H4 (cell line): ENCODE data around the gene SNED1. TPM values are rescaled to one million over a fixed set of nuclear protein-coding genes. Genes with fewer than 3 reads are reported as not detected.
"Not testable (repeated sequence)": the region's sequence is repeated elsewhere in the genome, so short reads cannot be mapped to it uniquely, and the experiment has no call there.

Experiments
- DNase-seq: peaks from one replicate; pipeline ENCODE4 v3.0.0-alpha.2; 2015; ENCODE audit warnings: low spot score
- total RNA-seq: library from RNA; depleted of rRNA; stranded (reverse); fragments of >200 nt; shearing (Covaris generic); gene quantifications from 2 replicates; pipeline ENCODE4 v1.2.3, GENCODE V29; 2014

SNED1 gene
- total RNA-seq, 1 experiment from 2014 or later, result 1.7 TPM

GRCh38 chr2:240972636-240973521 is 25.5 kb upstream of the SNED1 start:
- DNase-seq, result no peak

GRCh38 chr2:240974771-240975572 is 23.4 kb upstream of the SNED1 start:
- peak; percentile 47 for DNase-seq

GRCh38 chr2:240975903-240976302 is 22.5 kb upstream of the SNED1 start:
- DNase-seq, result not testable (repeated sequence)

- DNase-seq, result no peak
These were observed 17.1 kb upstream of the SNED1 start for GRCh38 chr2:240981280-240981679.

DNA sequence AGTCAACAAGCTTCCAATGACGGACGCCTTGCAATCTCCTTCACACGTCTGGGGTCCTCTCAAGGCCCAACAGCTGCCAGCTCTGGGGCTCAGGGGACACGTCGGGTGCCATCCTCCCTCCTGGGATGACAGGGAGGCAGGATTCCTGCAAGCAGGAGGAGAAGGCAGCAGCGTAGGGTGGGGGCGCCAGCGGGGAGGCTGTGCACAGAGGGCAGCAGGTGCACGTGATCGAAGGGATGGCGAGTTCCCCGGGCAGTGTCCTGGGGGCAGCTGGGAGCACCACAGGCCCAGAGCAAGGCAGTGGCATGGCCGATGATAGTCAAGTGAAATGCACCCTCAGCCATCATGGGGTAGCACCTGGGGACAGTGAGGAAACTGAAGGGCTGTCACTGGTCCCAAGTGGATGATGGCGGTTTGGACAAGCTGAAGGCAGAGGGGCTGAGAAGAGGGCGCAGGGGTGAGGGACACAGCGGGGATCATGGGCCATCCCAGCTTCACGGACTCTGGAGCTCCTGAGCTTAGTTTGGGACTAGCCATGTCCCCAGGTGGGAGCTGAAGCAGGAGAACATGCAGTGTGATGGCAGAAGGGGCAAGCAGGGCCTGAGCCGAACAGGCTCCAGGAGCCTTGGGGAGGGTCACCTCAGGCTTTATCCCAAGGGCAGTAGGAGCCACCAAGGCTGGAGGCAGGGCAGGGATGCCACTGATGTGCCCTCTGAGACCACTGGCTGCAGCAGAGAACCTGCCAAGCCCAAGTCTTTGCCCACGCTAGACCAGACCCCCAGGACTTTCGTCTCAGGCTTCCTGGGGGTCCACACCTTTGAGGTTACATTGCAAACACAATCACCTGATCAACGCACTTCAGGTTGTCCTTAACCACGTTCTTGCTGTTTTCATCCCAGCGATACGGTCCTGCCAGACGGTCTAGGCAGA is 16.3 kb upstream of the SNED1 start:
- DNase-seq, result no peak

DNA sequence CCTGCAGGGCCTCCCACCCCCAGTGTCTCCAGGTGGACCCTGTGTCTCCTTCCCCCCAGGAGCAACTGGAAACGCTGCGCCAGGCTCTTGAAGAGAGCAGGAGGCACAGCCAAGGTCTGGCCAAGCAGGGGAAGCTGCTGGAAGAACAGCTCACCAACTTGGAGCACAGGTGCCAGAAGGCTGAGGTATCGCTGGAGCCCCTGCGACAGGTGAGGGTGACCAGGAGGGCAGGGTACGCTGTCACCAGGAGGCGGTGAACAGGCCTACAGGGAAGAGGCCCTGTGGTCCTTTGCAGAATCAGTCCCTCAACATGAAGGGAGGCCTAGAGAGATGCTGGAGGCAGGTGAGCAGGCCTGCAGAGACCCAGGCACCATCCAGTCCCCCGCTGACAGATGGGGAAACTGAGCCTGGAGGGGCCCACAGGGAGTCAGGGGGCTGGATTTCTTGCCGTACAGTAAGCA is 15.6 kb upstream of the SNED1 start:
- no peak for DNase-seq

- no peak for DNase-seq
These were observed 14.9 kb upstream of the SNED1 start for GRCh38 chr2:240983361-240983995.

DNA sequence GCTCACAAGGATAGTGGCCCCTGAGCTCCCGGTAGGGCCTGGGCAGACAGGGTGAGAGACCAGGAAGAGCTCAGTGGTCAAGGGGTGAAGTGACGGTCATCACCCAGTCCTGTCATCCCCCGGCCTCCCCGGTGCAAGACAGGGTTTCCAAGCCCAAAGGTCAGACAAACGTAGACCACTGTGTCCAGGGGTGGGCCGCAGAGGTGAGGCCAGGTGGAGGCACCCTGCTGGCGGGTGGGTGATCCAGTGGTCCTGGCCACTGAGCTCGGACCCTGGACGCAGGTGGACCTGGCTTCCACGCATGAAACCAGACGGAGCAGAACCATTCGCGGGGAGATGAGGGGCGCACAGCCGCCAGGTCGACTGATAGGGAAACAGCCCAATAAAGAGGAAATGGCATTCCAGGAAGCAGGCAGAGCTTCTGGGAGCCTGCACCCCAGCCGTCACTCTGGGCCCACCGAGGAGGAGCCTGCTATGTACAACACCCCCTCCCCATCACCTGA is 14.4 kb upstream of the SNED1 start:
- DNase-seq, result no peak

DNA sequence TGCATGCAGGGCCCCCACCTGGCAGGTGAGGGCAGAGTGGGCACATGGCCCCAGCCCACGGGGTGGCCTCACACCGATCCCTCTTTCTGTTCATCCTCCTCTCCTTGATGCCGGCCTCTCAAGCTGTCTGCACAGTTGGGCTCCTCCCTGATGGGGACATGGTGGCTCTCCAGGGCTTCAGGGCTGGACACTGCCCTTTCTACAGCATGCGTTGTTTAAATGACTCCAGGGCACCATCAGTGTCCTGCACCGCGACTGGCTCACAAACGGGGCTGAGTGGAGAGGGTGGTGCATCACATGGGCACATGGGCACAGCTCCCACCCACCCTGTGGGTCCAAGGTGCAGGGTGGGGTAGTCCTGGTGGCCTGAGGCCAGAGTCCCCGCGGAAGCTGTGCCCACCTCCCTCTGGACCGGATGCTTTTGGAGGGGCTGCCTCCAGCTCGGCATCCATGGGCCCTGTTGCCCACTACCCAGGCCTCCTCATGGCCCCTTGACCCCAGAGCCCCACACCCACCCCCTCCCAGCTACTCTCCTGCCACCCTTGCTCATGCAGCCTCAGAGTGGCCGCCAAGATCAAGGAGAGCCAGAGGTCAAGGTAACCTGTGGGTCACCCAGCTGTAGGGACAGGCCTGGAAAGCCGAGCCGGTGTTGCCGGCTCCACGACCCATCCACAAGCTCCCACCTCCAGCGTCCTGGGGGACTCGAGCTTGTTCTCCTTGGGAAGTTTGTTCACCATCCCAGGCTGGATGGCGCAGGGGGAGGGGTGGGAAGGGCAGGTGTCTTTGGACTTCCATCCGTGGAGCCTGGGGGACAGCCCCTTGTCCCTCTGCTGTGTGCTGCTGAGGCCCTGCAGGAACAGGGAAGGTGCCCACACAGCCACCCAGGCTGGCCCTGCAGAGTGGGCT is 12.3 kb upstream of the SNED1 start:
- DNase-seq, result no peak

DNA sequence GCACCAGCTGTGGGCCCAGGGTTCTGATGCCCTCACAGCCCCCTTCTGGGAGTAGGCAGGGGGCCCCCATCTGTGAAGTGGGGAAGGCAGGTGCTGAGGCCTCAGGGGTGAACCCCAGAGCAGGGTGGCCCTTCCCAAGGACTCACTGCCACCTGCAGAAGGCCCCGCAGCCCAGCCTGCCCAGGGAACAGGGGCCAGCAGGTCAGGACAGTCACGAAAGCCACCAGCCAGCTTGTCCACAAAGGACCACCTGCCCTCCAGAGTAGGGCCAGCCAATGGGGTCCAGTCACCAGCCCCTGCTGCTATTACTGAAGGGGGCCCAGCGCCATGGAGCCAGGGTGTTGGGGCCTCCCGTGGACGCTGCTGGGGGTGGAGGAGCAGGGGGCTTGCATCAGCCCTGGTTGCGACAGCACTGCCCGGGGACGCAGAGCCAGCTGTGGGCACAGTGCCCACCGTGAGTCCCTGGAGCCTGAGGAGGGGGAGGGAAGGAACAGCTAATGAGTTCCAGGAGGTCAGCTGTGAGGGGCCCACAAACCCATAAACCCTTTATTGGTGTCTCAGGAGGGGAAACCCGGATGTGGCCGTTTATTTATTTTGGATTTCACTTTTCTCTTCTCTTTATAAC is 11.5 kb upstream of the SNED1 start:
- peak; percentile 86 for DNase-seq

GRCh38 chr2:240987588-240987987 is 10.8 kb upstream of the SNED1 start:
- DNase-seq, result no peak

DNA sequence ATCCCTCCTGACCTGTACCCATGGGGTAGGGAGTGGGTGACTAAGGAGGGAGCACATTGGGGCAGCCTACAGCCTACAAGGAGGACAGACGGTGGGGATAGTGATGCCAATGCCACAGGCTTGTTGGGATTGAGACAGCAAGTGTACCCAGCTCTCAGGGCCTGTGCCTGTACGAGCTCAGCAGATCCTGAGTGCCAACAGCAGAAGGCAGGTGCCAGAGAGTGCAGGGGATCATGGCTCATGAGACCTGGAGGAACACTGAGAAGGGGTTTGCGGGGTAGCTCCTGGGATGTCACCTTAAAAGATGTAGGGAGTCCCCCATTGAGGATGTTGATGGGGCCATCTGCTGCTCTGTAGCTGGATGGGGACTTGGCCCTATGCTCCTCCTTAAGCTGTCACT is 10.3 kb upstream of the SNED1 start:
- no peak for DNase-seq

GRCh38 chr2:240988571-240989271 is 9.7 kb upstream of the SNED1 start:
- DNase-seq, result no peak

- no peak for DNase-seq
These were observed 8.8 kb upstream of the SNED1 start for GRCh38 chr2:240989451-240990265.

DNA sequence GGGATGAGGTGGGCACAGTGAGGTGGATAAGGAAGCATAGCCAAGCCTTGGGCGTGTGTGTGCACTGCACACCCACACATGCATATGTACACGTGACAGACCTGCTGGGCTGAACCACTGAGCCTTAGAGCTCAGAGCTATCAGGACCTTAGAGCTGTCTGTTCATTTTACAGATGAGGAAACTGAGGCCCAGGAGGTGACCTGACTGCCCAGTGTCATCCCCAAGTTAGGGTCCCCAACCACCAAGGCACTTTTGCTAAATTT is 8.2 kb upstream of the SNED1 start:
- DNase-seq, result no peak

- no peak for DNase-seq
These were observed 7.6 kb upstream of the SNED1 start for GRCh38 chr2:240990726-240991377.

GRCh38 chr2:240991378-240992263 is 6.8 kb upstream of the SNED1 start:
- DNase-seq, result peak; percentile 98
